HL-60 (cell line): ENCODE results near the gene TAF11L4.

ENCODE experiments used
- GABPA ChIP-seq: IDR thresholded peaks from 2 replicates; pipeline ENCODE4 v1.6.1; 2012; ENCODE audit warnings: low read depth
- POLR2AphosphoS5 ChIP-seq: IDR thresholded peaks from 2 replicates; pipeline ENCODE4 v1.6.1; 2012; ENCODE audit warnings: low read depth
- TF ChIP-seq, protein P1 (sequence below): IDR thresholded peaks from one replicate; pipeline ENCODE4 v1.5.1; 2011; ENCODE audit warnings: low read length, control low read depth, inconsistent platforms; ENCODE audit not compliant: insufficient read depth

DNA sequence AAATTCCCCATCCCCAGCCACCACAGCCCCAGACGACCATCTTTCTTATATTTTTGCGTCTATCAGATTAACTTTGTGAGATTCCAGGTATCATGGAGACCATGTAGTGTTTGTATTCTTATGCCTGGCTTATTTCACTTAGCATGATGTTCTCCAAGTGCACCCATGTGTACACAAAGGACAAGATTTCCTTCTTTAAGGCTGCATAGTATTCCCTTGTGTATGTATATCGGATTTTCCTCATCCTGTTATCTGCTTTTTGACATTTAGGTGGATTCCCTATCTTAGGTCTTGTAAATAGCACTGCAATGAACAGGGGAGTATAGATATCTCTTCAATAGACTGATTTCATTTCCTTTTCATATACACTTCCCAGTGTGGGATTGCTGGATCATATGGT is 28.8 kb upstream of the TAF11L4 start:
- TF ChIP-seq, protein P1, sequence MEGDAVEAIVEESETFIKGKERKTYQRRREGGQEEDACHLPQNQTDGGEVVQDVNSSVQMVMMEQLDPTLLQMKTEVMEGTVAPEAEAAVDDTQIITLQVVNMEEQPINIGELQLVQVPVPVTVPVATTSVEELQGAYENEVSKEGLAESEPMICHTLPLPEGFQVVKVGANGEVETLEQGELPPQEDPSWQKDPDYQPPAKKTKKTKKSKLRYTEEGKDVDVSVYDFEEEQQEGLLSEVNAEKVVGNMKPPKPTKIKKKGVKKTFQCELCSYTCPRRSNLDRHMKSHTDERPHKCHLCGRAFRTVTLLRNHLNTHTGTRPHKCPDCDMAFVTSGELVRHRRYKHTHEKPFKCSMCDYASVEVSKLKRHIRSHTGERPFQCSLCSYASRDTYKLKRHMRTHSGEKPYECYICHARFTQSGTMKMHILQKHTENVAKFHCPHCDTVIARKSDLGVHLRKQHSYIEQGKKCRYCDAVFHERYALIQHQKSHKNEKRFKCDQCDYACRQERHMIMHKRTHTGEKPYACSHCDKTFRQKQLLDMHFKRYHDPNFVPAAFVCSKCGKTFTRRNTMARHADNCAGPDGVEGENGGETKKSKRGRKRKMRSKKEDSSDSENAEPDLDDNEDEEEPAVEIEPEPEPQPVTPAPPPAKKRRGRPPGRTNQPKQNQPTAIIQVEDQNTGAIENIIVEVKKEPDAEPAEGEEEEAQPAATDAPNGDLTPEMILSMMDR: no peak
- TF ChIP-seq POLR2AphosphoS5 (no peak), GABPA (no peak)
